Epithelial cell of proximal tubule (primary cell): ENCODE data around the gene SYT11. TPM values are rescaled to one million over a fixed set of nuclear protein-coding genes. Genes with fewer than 3 reads are reported as not detected.

Experiments used
- DNase-seq: peaks from one replicate; pipeline ENCODE4 v3.0.0-alpha.2; 2011; ENCODE audit warnings: low read depth
- H3K4me3 ChIP-seq: 2 replicates; pipeline ENCODE4 v1.5.1; 2011; ENCODE audit warnings: low read depth, mild to moderate bottlenecking, low read length
- total RNA-seq: library from RNA; depleted of rRNA; stranded (reverse); fragments of >200 nt; gene quantifications from 2 replicates; pipeline ENCODE4 v1.2.3, GENCODE V29; 2015
- TF ChIP-seq, protein P1 (sequence below): conservative IDR thresholded peaks from 2 replicates; pipeline ENCODE4 v1.5.1; 2012; ENCODE audit warnings: low read depth, mild to moderate bottlenecking, low read length

SYT11 gene
- total RNA-seq, 1 donor from 2014 or later, result 15.4 TPM

DNA sequence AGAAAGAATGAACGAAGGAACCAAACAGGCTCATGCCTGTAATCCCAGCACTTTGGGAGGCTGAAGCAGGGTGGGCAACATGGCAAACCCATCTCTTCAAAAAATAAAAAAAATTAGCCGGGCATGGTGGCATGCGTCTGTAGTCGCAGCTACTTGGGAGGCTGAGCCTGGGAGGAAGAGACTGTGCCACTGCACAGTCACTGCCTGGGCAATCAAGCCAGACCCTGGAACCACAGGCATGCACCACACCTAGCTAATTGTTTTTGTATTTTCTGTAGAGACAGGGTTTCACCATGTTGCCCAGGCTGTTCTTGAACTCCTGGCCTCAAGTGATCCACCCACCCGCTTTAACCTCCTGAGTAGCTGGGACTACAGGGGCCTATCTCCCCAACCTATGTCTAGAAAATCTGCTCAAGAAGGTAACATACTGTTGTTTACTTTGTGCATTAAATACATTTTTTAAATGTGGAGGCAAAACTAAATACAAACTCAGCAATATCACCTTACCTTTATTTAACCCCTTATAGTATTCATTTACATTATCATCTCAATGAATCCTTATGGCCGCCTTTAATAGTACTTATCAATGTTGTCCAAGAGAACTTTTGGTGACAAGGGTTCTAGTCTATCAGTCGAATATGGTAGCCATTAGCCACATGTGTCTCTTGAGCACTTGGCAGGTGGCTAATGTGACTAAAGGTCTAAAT, 72.1 kb downstream of the SYT11 start:
- TF ChIP-seq, protein P1, sequence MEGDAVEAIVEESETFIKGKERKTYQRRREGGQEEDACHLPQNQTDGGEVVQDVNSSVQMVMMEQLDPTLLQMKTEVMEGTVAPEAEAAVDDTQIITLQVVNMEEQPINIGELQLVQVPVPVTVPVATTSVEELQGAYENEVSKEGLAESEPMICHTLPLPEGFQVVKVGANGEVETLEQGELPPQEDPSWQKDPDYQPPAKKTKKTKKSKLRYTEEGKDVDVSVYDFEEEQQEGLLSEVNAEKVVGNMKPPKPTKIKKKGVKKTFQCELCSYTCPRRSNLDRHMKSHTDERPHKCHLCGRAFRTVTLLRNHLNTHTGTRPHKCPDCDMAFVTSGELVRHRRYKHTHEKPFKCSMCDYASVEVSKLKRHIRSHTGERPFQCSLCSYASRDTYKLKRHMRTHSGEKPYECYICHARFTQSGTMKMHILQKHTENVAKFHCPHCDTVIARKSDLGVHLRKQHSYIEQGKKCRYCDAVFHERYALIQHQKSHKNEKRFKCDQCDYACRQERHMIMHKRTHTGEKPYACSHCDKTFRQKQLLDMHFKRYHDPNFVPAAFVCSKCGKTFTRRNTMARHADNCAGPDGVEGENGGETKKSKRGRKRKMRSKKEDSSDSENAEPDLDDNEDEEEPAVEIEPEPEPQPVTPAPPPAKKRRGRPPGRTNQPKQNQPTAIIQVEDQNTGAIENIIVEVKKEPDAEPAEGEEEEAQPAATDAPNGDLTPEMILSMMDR, result no peak
- peak overlapping the region; percentile 85 for H3K4me3 ChIP-seq
- DNase-seq, result peak; percentile 61

DNA sequence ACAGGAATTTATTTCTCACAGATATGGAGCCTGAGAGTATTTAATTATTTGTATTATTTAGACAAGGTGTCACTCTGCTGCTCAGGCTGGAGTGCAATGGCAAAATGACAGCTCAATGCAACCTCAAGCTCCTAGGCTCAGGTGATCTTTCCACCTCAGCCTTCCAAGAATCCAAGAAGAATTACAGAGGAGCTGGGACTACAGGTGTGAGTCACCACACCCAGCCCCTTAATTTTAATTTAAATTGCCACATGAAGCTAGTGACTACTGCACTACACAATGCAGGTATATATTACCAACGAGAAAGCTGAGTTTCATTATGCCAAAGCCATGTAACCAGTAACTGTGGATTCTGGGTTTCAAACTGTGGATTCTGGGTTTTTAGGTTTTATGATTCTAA, 72.7 kb downstream of the SYT11 start:
- H3K4me3 ChIP-seq, result peak overlapping the region; percentile 85
- no peak for DNase-seq
- TF ChIP-seq, protein P1, result no peak

DNA sequence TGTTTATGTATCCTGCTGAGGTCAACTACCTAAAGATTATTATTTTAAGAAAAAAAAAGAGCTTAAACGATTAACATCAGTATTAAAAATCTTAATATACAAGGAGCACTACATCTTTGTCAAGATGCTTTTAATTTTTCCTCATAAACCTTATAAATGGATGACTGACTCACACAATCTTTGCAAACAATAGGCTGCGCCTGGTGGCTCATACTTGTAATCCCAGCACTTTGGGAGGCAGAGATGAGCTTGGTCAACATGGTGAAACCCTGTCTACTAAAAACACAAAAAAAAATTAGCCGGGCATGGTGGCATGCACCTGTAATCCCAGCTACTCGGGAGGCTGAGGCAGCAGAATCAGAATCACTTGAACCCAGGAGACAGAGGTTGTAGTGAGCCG, 73.1 kb downstream of the SYT11 start:
- H3K4me3 ChIP-seq, result peak overlapping the region; percentile 85
- TF ChIP-seq, protein P1, result no peak
- no peak for DNase-seq

DNA sequence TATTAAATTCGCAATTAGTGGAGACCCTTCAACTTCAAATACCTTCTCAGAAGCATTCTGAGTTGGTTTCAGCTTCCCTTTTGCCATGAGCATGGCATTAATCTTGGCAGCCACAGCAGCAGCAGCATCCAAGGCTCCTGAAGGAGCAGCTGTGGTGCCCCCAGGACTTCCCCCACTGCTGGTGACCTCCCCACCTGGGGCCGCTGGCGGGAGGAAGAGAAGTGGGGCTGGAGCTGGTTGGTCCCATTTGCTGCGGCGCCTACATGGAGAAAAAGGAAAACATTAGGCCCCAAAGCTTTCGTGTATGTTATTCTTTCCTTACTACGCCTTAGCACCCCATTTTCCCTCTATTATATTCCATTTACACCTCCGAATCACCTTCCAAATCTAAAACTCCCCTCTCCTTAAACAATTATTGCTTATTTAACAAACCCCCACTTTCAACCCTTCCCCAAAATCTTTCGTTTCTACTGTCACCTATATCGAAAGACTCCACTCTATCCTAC, 74.3 kb downstream of the SYT11 start:
- peak overlapping the region; percentile 85 for H3K4me3 ChIP-seq
- TF ChIP-seq, protein P1, result no peak
- no peak for DNase-seq

DNA sequence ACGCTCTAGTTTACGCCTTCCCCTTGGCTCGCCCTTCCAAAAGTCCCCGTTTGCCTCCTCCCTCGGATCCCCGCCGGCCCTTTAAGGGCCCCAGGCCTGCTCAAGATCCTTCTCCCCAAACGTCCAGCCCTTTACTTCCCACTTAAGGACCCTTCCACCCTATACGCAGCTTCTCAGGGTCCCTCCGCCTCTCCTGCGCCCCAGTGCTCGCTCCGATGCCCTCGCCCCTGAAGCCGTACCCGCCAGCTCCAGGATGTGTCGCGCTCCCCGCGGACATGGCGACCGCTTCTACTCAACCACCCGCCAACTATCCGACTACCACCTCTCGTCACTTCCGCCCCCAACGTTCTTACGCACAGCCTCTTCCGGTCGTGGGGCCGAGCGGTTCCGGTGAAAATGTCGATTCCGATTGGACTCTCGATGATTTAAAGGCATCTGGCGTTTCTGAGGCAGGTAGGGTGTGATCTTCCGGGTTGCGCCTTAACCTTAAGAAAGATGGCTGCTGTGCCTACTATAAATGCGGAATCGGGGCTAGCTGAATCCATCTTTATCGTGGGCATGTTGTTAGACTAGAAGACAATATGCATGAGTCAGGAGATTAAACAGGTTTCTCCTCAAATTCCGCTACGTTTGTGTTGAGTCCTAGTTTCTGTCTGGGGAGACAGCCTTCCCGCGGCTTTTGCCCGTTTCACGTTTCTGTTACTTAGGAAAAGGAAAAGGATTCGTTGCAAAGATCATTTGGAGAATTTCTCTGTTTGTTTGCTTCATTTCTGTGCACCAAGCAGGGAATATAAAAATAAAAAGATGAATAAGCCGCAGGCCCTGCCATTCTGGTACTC, 74.9 kb downstream of the SYT11 start, which contains the start of gene KHDC4:
Gene KHDC4, minus strand, starts transcription at position 317 of the 839 bp plus-strand sequence. Its CDS starts 40 bp downstream, at position 277.
- TF ChIP-seq, protein P1, result no peak
- DNase-seq, result peak; percentile 96

More for the DNA sequence above, 74.9 kb downstream of the SYT11 start, which contains the start of gene KHDC4:
- H3K4me3 ChIP-seq, result peak within 1 kb of the TSS; percentile 85

Other genes starting within 250 kb of the SYT11 start
- 12.7 and 24.4 TPM in 2 replicates for gene MSTO1, start 249.3 kb upstream of the SYT11 start, total RNA-seq
- gene YY1AP1, start 170.8 kb upstream of the SYT11 start, total RNA-seq, result 29.3 and 30.5 TPM in 2 replicates
- 104 and 194 TPM in 2 replicates for gene DAP3, start 170.5 kb upstream of the SYT11 start, total RNA-seq
- gene GON4L, start 2.4 kb upstream of the SYT11 start, total RNA-seq, result 13.9 and 22.7 TPM in 2 replicates
- 16.3 and 17.6 TPM in 2 replicates for gene RIT1, start 51.8 kb downstream of the SYT11 start, total RNA-seq
- 30.8 and 36.7 TPM in 2 replicates for gene KHDC4, start 74.8 kb downstream of the SYT11 start, total RNA-seq
- gene RXFP4, start 82.1 kb downstream of the SYT11 start, total RNA-seq, result not detected in 2 replicates
- 62.5 and 89.7 TPM in 2 replicates for gene ARHGEF2, start 119.0 kb downstream of the SYT11 start, total RNA-seq
- 450 and 635 TPM in 2 replicates for gene SSR2, start 161.4 kb downstream of the SYT11 start, total RNA-seq
- gene UBQLN4, start 194.2 kb downstream of the SYT11 start, total RNA-seq, result 28.2 and 29.7 TPM in 2 replicates
- 94.8 and 97.0 TPM in 2 replicates for gene LAMTOR2, start 195.2 kb downstream of the SYT11 start, total RNA-seq
- gene RAB25, start 201.6 kb downstream of the SYT11 start, total RNA-seq, result 17.8 and 47.5 TPM in 2 replicates
- gene MEX3A, start 222.9 kb downstream of the SYT11 start, total RNA-seq, result 14.8 and 19.0 TPM in 2 replicates